GM12878 (cell line): ENCODE measurements around the gene SCN5A. TPM values are rescaled to one million over a fixed set of nuclear protein-coding genes. Genes with fewer than 3 reads are reported as not detected.

Experiments used
- ATAC-seq: fragments of 200-7000 bp; cut with Tn5 transposase; 3 replicates; pipeline ENCODE4 v1.9.1; 2020; ENCODE audit warnings: mild to moderate bottlenecking, moderate library complexity
- BruUV-seq: library from RNA; stranded (reverse); fragments of 400-500 nt; replicated peaks from 2 replicates; lab custom pipeline; 2021; lab: Mats Ljungman, UMichigan
- CTCF ChIA-PET: fragments of 300-600 bp; sonication (Branson Sonifier 250); formaldehyde crosslinking; extraction: SDS; loops from one replicate; lab custom pipeline; 2021; ENCODE audit warnings: inconsistent platforms; lab: Yijun Ruan, JAX
- POLR2A ChIA-PET: fragments of 350-600 bp; formaldehyde crosslinking; extraction: SDS; loops from one replicate; lab custom pipeline; 2021; ENCODE audit warnings: inconsistent platforms; lab: Charles Lee
- RAD21 ChIA-PET: fragments of 300-600 bp; sonication (Branson Sonifier 250); formaldehyde crosslinking; loops from one replicate; lab custom pipeline; 2023; ENCODE audit warnings: antibody characterized with exemption; ENCODE audit not compliant: unreplicated experiment; lab: Charles Lee
- SMC1A ChIA-PET: fragments of 300-600 bp; sonication (Branson Sonifier 250); formaldehyde crosslinking; loops from one replicate; lab custom pipeline; 2023; ENCODE audit not compliant: unreplicated experiment, uncharacterized antibody; lab: Charles Lee
- DNase-seq: peaks from one replicate; pipeline ENCODE4 v3.0.0-alpha.2; 2011; ENCODE audit warnings: low read depth, low spot score
- FAIRE-seq: peaks from 3 replicates; lab custom pipeline; 2011; peaks lifted over from hg19 to GRCh38; lab: Jason Lieb, UNC
- H2AFZ ChIP-seq: 2 replicates; pipeline ENCODE4 v1.6.0; 2011; ENCODE audit warnings: low read depth, low read length, control low read depth; ENCODE audit not compliant: control insufficient read depth
- H3K27ac ChIP-seq: 2 replicates; pipeline ENCODE4 v1.5.1; 2011; ENCODE audit warnings: control low read depth; ENCODE audit not compliant: control insufficient read depth, insufficient read depth
- H3K27me3 ChIP-seq, 2 experiments: replicated peaks in 1 of 2; 2 replicates each; pipeline versions ENCODE4 v1.6.0 to v1.6.1; 2011; ENCODE audit warnings: low read length in 1 of 2; ENCODE audit not compliant: control insufficient read depth in 2 of 2, insufficient read depth in 2 of 2
- H3K36me3 ChIP-seq, 2 experiments: 2 replicates each; pipeline ENCODE4 v1.5.1; 2011; ENCODE audit warnings: low read length in 1 of 2; ENCODE audit not compliant: control insufficient read depth in 2 of 2, insufficient read depth in 2 of 2
- H3K4me1 ChIP-seq: 2 replicates; pipeline ENCODE4 v1.6.1; 2011; ENCODE audit warnings: mild to moderate bottlenecking, low read length, moderate library complexity, mixed read lengths; ENCODE audit not compliant: control insufficient read depth, insufficient read depth
- H3K4me2 ChIP-seq: 2 replicates; pipeline ENCODE4 v1.6.0; 2011; ENCODE audit warnings: control low read depth; ENCODE audit not compliant: control insufficient read depth, insufficient read depth
- H3K4me3 ChIP-seq: fragments of 200-600 bp; sonication (generic); 2 replicates; pipeline ENCODE4 v1.5.1; 2016
- H3K79me2 ChIP-seq: 2 replicates; pipeline ENCODE4 v1.6.0; 2011; ENCODE audit warnings: low read length; ENCODE audit not compliant: control insufficient read depth, insufficient read depth
- H3K9ac ChIP-seq: 2 replicates; pipeline ENCODE4 v1.8.0; 2011; ENCODE audit warnings: low read length, control low read depth, mixed read lengths; ENCODE audit not compliant: control insufficient read depth, insufficient read depth
- H3K9me3 ChIP-seq: replicated peaks from 3 replicates; pipeline ENCODE4 v1.5.1; 2011; ENCODE audit warnings: mild to moderate bottlenecking, low read length; ENCODE audit not compliant: control insufficient read depth, insufficient read depth
- H4K20me1 ChIP-seq: 2 replicates; pipeline ENCODE4 v1.6.0; 2011; ENCODE audit not compliant: control insufficient read depth, insufficient read depth
- CREM ChIP-seq: IDR thresholded peaks from 2 replicates; pipeline ENCODE4 v1.6.1; 2014; ENCODE audit warnings: antibody characterized with exemption, low read depth
- NR2F1 ChIP-seq: fragments of 450-650 bp; conservative IDR thresholded peaks from 2 replicates; pipeline ENCODE4 v1.6.1; 2017; ENCODE audit warnings: mild to moderate bottlenecking
- NRF1 ChIP-seq: conservative IDR thresholded peaks from 2 replicates; pipeline ENCODE4 v1.6.1; 2011; ENCODE audit warnings: mild to moderate bottlenecking, low read depth, low read length, improper control_type of control experiment
- SIN3A ChIP-seq: IDR thresholded peaks from 2 replicates; pipeline ENCODE4 v1.6.1; 2012; ENCODE audit warnings: low read depth, low read length, improper control_type of control experiment
- SUPT20H ChIP-seq: IDR thresholded peaks from 2 replicates; pipeline ENCODE4 v1.6.1; 2011; ENCODE audit warnings: low read depth, mild to moderate bottlenecking, low read length, moderate library complexity, borderline replicate concordance; ENCODE audit not compliant: control insufficient read depth
- SUZ12 ChIP-seq: fragments of 200-600 bp; sonication (generic); IDR thresholded peaks from one replicate; pipeline ENCODE4 v1.6.1; 2018; ENCODE audit warnings: antibody characterized with exemption, mild to moderate bottlenecking; ENCODE audit not compliant: unreplicated experiment
- TCF12 ChIP-seq: IDR thresholded peaks from 2 replicates; pipeline ENCODE4 v1.6.1; 2011; ENCODE audit warnings: low read depth, mild to moderate bottlenecking, low read length
- WGBS: methylation state at CpG from one replicate; pipeline ENCODE4 v1.1.6; 2016; ENCODE audit warnings: low lambda C conversion rate; ENCODE audit not compliant: insufficient replicate concordance, insufficient coverage; ENCODE audit errors: missing lambda C conversion rate; 5-methylcytosine and 5-hydroxymethylcytosine counted together
- in situ Hi-C: fragments of 300-500 bp; cut with MboI; formaldehyde crosslinking; loops from 9 replicates; pipeline ENCODE4 v1.14.3; 2018; ENCODE audit warnings: mixed read lengths
- intact Hi-C: fragments of 100-400 bp; cut with micrococcal nuclease; formaldehyde crosslinking; loops from one replicate; pipeline ENCODE4 v1.14.2; 2022; ENCODE audit not compliant: unreplicated experiment
- polyA plus RNA-seq, 11 experiments: library from polyadenylated mRNA; depleted of rRNA in 4 of 11; unstranded in 6 of 11; stranded (reverse) in 5 of 11; fragments of >200 nt; fragmentation: Nextera tagmentation in 4 of 11; fragmentation: Illumina TruSeq in 1 of 11; extraction: Ambion mirVana in 4 of 11; extraction: Trizol in 1 of 11; gene quantifications; 1 replicate in 1 of 11; 2 replicates in 10 of 11; pipeline versions ENCODE4 v1.2.1 to v1.2.3, GENCODE V29; 2011 to 2016; ENCODE audit warnings: inconsistent platforms in 2 of 11, missing spikeins in 2 of 11, low read depth in 1 of 11
- total RNA-seq, 4 experiments: library from RNA; depleted of rRNA in 3 of 4; stranded (reverse); fragments of >200 nt in 3 of 4; fragmentation: Illumina TruSeq in 1 of 4; extraction: Trizol in 1 of 4; gene quantifications; 2 replicates each; pipeline versions ENCODE4 v1.2.1 to v1.2.3, GENCODE V29; 2013 to 2021
- TF ChIP-seq, protein P1 (sequence below): IDR thresholded peaks from 2 replicates; pipeline ENCODE4 v1.6.1; 2011; ENCODE audit warnings: borderline replicate concordance, low read depth, mild to moderate bottlenecking, moderate library complexity, mixed read lengths, low read length; ENCODE audit not compliant: insufficient read depth; ENCODE audit errors: extremely low read length
- TF ChIP-seq, protein P2 (sequence below): fragments of 450-650 bp; formaldehyde crosslinking; IDR thresholded peaks from 2 replicates; pipeline ENCODE4 v1.4.0; 2020; ENCODE audit warnings: mild to moderate bottlenecking, moderate library complexity

SCN5A gene
- total and polyA plus RNA-seq, 10 of the 15 experiments (the other 5 are each of a cell fraction or from before 2014, with no cell fraction given) = not detected

DNA sequence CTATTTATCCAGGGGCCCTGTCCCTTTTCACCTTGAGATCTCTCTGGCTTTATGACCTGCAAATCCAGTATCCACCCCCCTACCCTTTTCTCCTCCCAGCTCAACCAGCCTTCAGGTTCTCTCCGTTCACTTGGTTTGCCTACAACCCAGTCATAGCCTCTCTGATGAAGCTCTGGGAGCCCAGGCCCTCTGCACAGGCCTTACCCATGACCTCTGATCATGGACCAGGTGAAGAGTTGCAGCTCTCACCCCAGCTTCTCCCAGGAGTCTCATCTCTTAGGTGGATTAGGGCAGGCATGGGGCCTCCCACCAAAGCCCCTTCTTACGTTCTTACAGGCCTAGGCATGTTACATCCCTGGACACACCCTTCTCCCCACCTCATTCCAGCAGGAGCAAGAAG is 93.6 kb downstream of the SCN5A start (continued):
- no peak for TF ChIP-seq CREM
- TF ChIP-seq, protein P1, sequence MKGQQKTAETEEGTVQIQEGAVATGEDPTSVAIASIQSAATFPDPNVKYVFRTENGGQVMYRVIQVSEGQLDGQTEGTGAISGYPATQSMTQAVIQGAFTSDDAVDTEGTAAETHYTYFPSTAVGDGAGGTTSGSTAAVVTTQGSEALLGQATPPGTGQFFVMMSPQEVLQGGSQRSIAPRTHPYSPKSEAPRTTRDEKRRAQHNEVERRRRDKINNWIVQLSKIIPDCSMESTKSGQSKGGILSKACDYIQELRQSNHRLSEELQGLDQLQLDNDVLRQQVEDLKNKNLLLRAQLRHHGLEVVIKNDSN = no peak
- no peak for TF ChIP-seq TCF12

DNA sequence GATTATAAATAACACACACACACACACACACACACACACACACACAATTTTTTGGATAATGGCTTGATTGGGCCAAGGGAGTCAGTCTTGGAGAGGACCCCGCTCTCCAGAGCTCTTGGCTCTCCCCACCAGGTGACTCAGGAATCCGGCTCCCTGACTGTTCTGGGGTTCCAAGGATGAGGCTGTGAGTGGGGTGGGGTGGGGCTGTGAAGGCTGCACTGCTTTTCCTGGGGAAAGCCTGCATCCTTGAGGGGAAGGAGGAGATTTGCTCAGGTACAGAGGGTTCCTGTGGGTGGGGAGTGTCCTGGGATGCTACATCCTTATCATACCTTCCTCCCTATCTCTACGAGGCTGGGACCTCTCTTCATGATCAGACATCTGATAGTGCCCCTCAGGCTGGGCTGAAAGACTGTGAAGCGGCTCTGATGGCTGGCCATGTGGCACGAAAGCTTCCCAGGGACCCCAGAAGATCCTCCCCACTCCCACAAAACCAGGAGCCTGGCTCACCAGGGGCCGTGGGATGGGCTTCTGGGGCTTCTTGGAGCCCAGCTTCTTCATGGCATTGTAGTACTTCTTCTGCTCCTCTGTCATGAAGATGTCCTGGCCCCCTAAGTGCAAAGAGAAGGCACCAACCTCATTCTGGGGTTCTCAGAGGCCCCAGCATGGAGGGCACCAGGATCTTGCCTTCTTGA is 94.2 kb downstream of the SCN5A start:
- Histone ChIP-seq H2AFZ (no peak overlapping the region), H3K4me1 (no peaks in the 10 kb centered on the region), H3K9ac (no peak overlapping the region), H3K36me3 (no peaks in the 10 kb centered on the region), H3K27me3 (no peaks in the 10 kb centered on the region), H3K79me2 (no peaks in the 10 kb centered on the region), H3K27ac (no peak overlapping the region), H3K9me3 (no peaks in the 10 kb centered on the region; the same call in 2 of the 3 replicates), H3K4me3 (no peak overlapping the region), H3K4me2 (no peak overlapping the region), H4K20me1 (no peaks in the 10 kb centered on the region)
- CTCF ChIA-PET = interaction anchor here (1.0 kb wide), 1 partner anchor 34 kb away, joined by 4 read pairs; no protein-coding TSS in a partner anchor
- no TSS peak for BruUV-seq
- POLR2A ChIA-PET = no interaction called here
- in situ Hi-C loops = no loop called here
- DNase-seq (no peak), ATAC-seq (no peak), FAIRE-seq (no peak)
- 9% methylated on average over 5 of the region's 6 CpGs for WGBS
- SMC1A ChIA-PET = no interaction called here
- RAD21 ChIA-PET = no interaction called here
- TF ChIP-seq SIN3A (no peak), NRF1 (no peak), NR2F1 (no peak), SUPT20H (no peak), SUZ12 (no peak)
- TF ChIP-seq, protein P2, sequence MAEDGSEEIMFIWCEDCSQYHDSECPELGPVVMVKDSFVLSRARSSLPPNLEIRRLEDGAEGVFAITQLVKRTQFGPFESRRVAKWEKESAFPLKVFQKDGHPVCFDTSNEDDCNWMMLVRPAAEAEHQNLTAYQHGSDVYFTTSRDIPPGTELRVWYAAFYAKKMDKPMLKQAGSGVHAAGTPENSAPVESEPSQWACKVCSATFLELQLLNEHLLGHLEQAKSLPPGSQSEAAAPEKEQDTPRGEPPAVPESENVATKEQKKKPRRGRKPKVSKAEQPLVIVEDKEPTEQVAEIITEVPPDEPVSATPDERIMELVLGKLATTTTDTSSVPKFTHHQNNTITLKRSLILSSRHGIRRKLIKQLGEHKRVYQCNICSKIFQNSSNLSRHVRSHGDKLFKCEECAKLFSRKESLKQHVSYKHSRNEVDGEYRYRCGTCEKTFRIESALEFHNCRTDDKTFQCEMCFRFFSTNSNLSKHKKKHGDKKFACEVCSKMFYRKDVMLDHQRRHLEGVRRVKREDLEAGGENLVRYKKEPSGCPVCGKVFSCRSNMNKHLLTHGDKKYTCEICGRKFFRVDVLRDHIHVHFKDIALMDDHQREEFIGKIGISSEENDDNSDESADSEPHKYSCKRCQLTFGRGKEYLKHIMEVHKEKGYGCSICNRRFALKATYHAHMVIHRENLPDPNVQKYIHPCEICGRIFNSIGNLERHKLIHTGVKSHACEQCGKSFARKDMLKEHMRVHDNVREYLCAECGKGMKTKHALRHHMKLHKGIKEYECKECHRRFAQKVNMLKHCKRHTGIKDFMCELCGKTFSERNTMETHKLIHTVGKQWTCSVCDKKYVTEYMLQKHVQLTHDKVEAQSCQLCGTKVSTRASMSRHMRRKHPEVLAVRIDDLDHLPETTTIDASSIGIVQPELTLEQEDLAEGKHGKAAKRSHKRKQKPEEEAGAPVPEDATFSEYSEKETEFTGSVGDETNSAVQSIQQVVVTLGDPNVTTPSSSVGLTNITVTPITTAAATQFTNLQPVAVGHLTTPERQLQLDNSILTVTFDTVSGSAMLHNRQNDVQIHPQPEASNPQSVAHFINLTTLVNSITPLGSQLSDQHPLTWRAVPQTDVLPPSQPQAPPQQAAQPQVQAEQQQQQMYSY (CRISPR knock-in tag) = no peak
- intact Hi-C loops = no loop called here
